Nucleus accumbens (tissue), 56 donors: ENCODE results near the gene SERPINB11.
"Not testable (repeated sequence)": the region's sequence is repeated elsewhere in the genome, so short reads cannot be mapped to it uniquely, and the experiment has no call there.

ENCODE experiments used
- DNase-seq, 56 donors: peaks; one replicate each; lab custom pipeline; 2025; lab: John Stamatoyannopoulos, UW

The SERPINB11 gene, protein sequence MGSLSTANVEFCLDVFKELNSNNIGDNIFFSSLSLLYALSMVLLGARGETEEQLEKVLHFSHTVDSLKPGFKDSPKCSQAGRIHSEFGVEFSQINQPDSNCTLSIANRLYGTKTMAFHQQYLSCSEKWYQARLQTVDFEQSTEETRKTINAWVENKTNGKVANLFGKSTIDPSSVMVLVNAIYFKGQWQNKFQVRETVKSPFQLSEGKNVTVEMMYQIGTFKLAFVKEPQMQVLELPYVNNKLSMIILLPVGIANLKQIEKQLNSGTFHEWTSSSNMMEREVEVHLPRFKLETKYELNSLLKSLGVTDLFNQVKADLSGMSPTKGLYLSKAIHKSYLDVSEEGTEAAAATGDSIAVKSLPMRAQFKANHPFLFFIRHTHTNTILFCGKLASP

GRCh38 chr18:63702660-63703059 lies at the start of gene SERPINB11:
SERPINB11 (plus strand) TSS chr18:63702960; CDS start chr18:63710194, 7,234 bp downstream.
- no peak for DNase-seq

GRCh38 chr18:63658920-63659319 lies 43.8 kb upstream of the SERPINB11 start:
- not testable (repeated sequence) for DNase-seq

DNA sequence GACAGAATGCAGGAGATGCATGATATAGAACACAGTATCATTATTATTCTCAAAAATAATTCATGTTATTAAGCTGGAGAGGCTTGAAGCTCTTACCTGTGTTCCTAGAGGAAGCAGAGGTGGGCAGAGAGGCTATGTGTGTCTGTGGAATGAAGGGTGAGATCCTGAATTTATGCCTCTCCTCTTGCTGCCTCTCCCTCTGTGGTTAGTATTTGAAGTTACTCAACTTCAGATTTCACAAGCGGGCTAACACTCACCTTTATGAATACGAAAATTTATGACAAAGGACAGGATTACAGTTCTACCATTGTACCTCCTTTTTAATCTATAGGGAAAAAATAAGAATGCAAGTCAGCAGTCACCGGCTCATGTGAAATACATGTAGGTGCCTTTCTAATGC lies 41.0 kb upstream of the SERPINB11 start, which contains the start of gene SERPINB3:
SERPINB3 (minus strand) TSS at position 144 of the 400 bp plus-strand sequence. CDS start 677 bp downstream, outside the sequence.
- not testable (repeated sequence) for DNase-seq

DNA sequence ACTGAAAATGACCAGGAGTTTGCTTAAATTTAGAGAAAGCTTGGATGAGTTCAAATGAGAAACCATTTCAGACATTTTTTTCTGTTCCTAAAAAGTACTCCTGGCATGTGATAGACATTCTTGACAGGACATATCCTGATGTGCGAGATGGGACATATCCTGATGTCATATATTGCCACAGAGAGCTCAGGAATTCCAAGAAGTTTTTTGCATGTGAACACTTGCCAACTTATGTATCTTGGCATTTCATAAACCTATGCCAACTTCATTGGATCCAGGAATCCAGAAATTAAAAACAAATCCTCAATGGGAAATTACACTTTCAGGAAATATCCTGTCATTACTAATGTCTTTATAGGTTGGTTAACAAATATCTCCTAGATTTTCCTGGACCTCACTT lies 38.2 kb upstream of the SERPINB11 start:
- no peak for DNase-seq

GRCh38 chr18:63676526-63677323 lies 26.0 kb upstream of the SERPINB11 start:
- DNase-seq, result no peak

- DNase-seq, result peak in 1 of 56 donors; percentile 1
Observed at GRCh38 chr18:63677500-63678225, 25.1 kb upstream of the SERPINB11 start.

DNA sequence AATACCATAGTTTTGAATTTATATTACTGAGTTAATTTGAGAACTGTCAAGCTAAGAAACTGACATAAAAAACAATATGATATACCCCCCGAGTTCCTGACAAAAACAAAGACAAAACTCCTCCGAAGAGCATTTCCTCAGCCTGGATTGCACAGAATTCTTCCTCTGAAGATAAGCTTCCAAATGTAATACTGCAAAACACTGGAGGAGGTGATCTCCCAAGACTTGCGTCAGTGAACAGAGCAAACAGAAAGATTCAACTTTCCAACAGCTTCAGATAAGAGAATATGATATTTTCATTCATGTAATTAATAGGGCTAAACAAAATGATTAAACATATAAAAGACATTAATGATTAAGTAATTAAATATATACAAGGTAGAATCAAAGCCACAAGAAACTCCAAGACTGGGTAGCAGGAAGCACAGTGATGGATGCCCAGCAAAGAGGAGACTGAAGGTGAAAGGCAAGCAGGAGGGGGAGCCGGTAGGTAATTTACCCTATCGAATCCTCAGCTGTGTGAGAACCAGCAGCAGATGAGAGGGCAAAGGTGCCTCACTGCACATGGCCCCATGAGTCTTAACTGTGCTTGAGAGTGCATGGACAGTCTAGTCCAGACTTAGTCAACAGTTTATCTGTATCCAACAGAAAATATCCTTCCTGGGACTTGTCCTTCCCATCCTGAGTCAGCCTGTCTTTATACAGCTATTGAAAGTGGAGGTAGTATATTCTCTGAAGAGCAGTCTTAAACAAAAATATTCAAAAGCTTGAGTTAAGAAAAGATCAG lies 22.7 kb upstream of the SERPINB11 start:
- peak in 1 of 56 donors; percentile 3 for DNase-seq

DNA sequence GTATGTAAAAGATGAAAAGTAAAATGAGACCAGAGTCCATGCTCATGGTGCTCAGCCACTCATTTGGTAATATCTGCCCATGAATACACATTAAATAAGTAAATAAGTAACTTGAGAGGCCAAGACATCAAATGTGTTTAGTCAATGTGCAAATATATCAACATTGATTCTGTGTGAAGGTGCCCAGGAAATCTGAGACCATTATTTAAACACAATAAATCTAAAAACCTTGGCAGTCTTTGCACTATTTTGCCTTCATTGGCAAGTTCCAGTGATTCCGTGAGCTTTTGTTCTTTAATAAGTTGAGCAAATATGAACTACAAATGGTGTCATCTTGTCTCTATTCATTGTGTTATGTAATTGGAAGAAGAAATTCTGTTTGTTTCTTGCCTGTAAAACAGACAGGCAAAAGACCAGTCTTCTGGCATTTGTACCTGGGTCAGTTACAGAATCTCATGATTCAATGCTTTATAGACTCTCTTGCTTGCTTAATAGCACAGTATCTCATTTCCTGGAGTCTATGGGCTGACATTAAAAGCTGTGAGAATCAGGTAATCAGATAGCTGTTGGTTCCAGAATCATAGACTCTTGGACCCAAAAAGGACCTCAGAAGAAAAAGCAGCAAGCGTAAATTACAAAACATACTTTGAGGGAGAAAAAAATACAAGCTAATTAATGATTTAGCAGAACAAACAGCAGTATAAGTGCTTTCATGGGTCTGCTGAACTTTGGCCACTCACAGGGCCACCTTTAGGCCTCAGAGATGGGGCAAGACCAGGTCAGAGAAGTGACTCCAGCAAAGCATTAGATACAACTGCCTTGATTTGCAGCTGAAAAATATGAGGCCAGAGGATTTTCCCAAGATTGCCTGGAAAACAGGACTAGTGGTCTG lies 21.1 kb upstream of the SERPINB11 start:
- DNase-seq, result no peak

GRCh38 chr18:63683152-63683551 lies 19.6 kb upstream of the SERPINB11 start:
- no peak for DNase-seq

GRCh38 chr18:63683890-63684289 lies 18.9 kb upstream of the SERPINB11 start:
- DNase-seq, result no peak

GRCh38 chr18:63684718-63685117 lies 18.0 kb upstream of the SERPINB11 start:
- DNase-seq, result no peak

- no peak for DNase-seq
Observed at GRCh38 chr18:63686871-63687270, 15.9 kb upstream of the SERPINB11 start.

- no peak for DNase-seq
Observed at GRCh38 chr18:63689064-63689463, 13.7 kb upstream of the SERPINB11 start.

DNA sequence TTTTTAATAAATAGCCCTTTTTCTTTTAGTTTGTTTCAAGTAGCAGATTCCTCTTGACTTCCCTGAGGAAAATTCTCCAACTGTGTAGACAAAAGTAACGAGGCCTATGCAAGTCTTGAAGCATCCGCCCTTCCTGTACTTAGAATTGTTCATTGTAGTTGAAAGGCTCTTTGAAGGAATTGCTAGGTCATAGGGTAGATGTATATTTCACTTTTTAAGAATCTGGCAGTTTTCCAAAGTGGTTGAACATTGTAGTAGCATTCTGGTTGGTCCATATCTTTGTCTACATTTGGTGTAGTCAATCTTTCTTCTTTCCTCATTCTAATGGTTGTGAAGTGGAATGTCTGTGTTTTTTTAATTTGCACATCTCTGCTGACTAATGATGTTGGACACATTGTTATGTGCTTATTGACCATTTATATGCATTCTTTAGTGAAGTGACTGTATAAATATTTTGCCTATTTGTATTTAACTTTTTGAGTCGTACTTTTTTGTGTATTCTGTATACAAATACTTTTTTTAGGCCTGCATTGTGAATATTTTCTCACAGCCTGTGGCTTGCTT lies 5.6 kb upstream of the SERPINB11 start:
- no peak for DNase-seq

DNA sequence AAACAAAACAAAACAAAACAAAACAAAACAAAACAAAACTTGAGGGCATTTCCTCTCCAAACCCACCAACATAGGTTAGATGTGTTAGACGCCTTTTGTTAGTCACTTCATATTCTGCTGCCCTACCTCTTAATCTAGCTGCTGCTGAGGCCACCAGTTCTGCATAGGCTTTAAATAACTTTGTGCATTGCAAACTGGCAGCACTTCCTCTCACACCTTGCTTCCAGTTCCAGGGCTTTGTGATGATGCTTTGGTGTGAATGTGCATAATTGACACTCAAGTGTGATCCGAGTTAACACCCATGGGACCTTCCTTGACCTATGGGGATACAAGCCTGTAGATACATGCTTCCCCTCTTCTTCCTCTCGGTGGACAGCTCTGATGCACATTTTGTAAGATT lies 2.3 kb upstream of the SERPINB11 start:
- DNase-seq, result no peak

DNA sequence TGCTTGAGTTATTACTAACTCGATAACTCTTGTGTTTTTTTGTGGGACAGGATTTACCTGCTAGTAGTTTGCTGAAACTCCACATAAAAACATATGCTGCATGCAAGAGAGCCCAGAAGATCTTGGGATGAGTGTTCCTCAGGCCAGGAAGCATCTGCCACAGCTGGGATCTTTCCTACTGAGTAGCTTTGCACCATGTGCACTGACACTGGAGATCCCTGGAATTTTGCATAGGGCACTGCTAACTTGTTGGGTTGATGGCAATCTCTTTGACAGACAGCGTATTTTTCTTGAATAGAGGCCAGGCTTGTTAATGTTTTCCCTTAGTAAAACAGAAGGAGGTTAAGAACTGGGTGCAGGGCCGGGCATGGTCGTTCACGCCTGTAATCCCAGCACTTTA lies 808 bp upstream of the SERPINB11 start:
- no peak for DNase-seq

DNA sequence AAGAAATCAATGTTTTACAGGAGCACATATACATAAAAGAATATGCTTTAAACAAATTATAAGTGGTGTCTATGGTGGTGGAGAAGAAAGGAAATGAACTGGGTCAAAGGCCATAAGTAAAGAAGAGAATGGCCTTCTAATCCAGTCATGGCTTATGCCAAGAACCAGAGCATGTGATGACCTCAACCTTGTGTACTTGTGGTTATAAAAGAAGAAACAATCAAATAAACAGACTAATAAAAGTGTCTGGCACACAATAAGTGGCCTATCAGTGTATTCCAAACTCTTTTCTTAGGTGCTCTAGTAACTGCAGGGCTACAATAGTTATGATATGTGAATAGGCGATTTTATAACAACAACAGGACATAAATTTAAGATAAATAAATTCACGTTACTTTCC lies 2.6 kb downstream of the SERPINB11 start:
- no peak for DNase-seq

- no peak for DNase-seq
Observed at GRCh38 chr18:63707816-63708215, 5.1 kb downstream of the SERPINB11 start.

GRCh38 chr18:63708650-63709049 lies 5.9 kb downstream of the SERPINB11 start:
- no peak for DNase-seq
